Lower leg skin (tissue), 3 donors: ENCODE measurements around the gene ING5.

Source experiments
- CTCF ChIP-seq, 3 donors: fragments of 450-650 bp; IDR thresholded peaks; one replicate each; pipeline ENCODE4 v1.5.1; 2016; ENCODE audit warnings: antibody characterized with exemption in 3 of 3, mild to moderate bottlenecking in 3 of 3, moderate library complexity in 2 of 3
- POLR2A ChIP-seq, 2 donors: fragments of 450-650 bp; IDR thresholded peaks; one replicate each; pipeline ENCODE4 v1.6.1; 2016 to 2017; ENCODE audit warnings: antibody characterized with exemption in 2 of 2, mild to moderate bottlenecking in 1 of 2, moderate library complexity in 1 of 2

GRCh38 chr2:241751776-241752175 lies 49.9 kb downstream of the ING5 start:
- TF ChIP-seq POLR2A (IDR thresholded peaks at IDR 0.05), result no peak
- no peak for TF ChIP-seq CTCF (IDR thresholded peaks at IDR 0.05)
